HEK293 (cell line): Measurements from ENCODE around the gene MOB1A.
A peak's percentile ranks its signal among the peaks of the same experiment; 100 is the strongest.

Source experiments
- CTCF ChIA-PET: fragments of 350-600 bp; formaldehyde crosslinking; extraction: SDS; loops from one replicate; lab custom pipeline; 2021; ENCODE audit warnings: antibody characterized with exemption; lab: Yijun Ruan, JAX
- POLR2A ChIA-PET: fragments of 300-600 bp; formaldehyde crosslinking; extraction: SDS; loops from one replicate; lab custom pipeline; 2020; ENCODE audit warnings: antibody characterized with exemption, inconsistent platforms; lab: Yijun Ruan, JAX
- H3K27ac ChIP-seq: fragments of 200-500 bp; sonication (Bioruptor generic); 2 replicates; pipeline ENCODE4 v1.5.1; 2014; ENCODE audit warnings: low read depth, low read length, control low read depth, inconsistent platforms; ENCODE audit errors: extremely low read depth
- H3K36me3 ChIP-seq, 2 experiments: fragments of 200-500 bp in 1 of 2; sonication (Bioruptor generic) in 1 of 2; 1 replicate in 1 of 2; 2 replicates in 1 of 2; pipeline ENCODE4 v1.5.1; 2014 to 2017; ENCODE audit warnings: inconsistent platforms in 2 of 2, low read length in 2 of 2; ENCODE audit not compliant: control insufficient read depth in 2 of 2, insufficient read depth in 1 of 2
- H3K4me1 ChIP-seq: fragments of 200-500 bp; sonication (Bioruptor generic); 2 replicates; pipeline ENCODE4 v1.5.1; 2014; ENCODE audit warnings: mild to moderate bottlenecking, low read length, inconsistent platforms; ENCODE audit not compliant: control insufficient read depth, insufficient read depth
- H3K4me3 ChIP-seq: 2 replicates; pipeline ENCODE4 v1.5.1; 2011; ENCODE audit warnings: low read depth, mild to moderate bottlenecking, control low read depth, low read length, moderate library complexity
- H3K9me3 ChIP-seq: fragments of 200-500 bp; sonication (Bioruptor generic); 2 replicates; pipeline ENCODE4 v1.5.1; 2014; ENCODE audit warnings: low read depth, low read length, inconsistent platforms; ENCODE audit not compliant: control insufficient read depth, insufficient read depth
- BCL11A ChIP-seq: fragments of 450-650 bp; formaldehyde crosslinking; IDR thresholded peaks from 2 replicates; pipeline ENCODE4 v1.5.1; 2016; ENCODE audit warnings: low read depth, missing biosample characterization, missing genetic modification characterization
- GLI4 ChIP-seq: fragments of 450-650 bp; formaldehyde crosslinking; IDR thresholded peaks from 2 replicates; pipeline ENCODE4 v1.5.1; 2016; ENCODE audit warnings: missing biosample characterization, missing genetic modification characterization
- RBAK ChIP-seq: fragments of 450-650 bp; formaldehyde crosslinking; IDR thresholded peaks from 2 replicates; pipeline ENCODE4 v1.5.1; 2016; ENCODE audit warnings: missing biosample characterization, missing genetic modification characterization
- SETDB1 ChIP-seq: IDR thresholded peaks from one replicate; pipeline ENCODE4 v1.6.1; 2017; ENCODE audit warnings: mild to moderate bottlenecking, low read length, moderate library complexity, mixed read lengths; ENCODE audit not compliant: insufficient read length
- ZBTB17 ChIP-seq: fragments of 450-650 bp; formaldehyde crosslinking; IDR thresholded peaks from 2 replicates; pipeline ENCODE4 v1.5.1; 2016; ENCODE audit warnings: missing biosample characterization, missing genetic modification characterization
- ZBTB6 ChIP-seq: fragments of 450-650 bp; formaldehyde crosslinking; IDR thresholded peaks from 2 replicates; pipeline ENCODE4 v1.5.1; 2017; ENCODE audit warnings: missing biosample characterization, missing genetic modification characterization
- ZNF121 ChIP-seq: fragments of 450-650 bp; formaldehyde crosslinking; IDR thresholded peaks from 2 replicates; pipeline ENCODE4 v1.5.1; 2016; ENCODE audit warnings: missing biosample characterization, missing genetic modification characterization
- ZNF24 ChIP-seq: fragments of 450-650 bp; formaldehyde crosslinking; IDR thresholded peaks from 2 replicates; pipeline ENCODE4 v1.5.1; 2016; ENCODE audit warnings: missing biosample characterization, missing genetic modification characterization
- ZNF335 ChIP-seq: fragments of 450-650 bp; formaldehyde crosslinking; conservative IDR thresholded peaks from 2 replicates; pipeline ENCODE4 v1.5.1; 2016; ENCODE audit warnings: missing biosample characterization, missing genetic modification characterization
- ZNF366 ChIP-seq: fragments of 450-650 bp; formaldehyde crosslinking; conservative IDR thresholded peaks from 2 replicates; pipeline ENCODE4 v1.5.1; 2016; ENCODE audit warnings: missing biosample characterization, missing genetic modification characterization
- ZNF394 ChIP-seq: fragments of 450-650 bp; formaldehyde crosslinking; IDR thresholded peaks from 2 replicates; pipeline ENCODE4 v1.5.1; 2016; ENCODE audit warnings: missing biosample characterization, missing genetic modification characterization, mild to moderate bottlenecking, moderate library complexity, borderline replicate concordance
- ZNF549 ChIP-seq: fragments of 450-650 bp; IDR thresholded peaks from 2 replicates; pipeline ENCODE4 v1.5.1; 2018; ENCODE audit warnings: missing biosample characterization, missing genetic modification characterization, mild to moderate bottlenecking, inconsistent platforms, moderate library complexity
- ZNF623 ChIP-seq: fragments of 450-650 bp; formaldehyde crosslinking; IDR thresholded peaks from 2 replicates; pipeline ENCODE4 v1.5.1; 2016; ENCODE audit warnings: missing biosample characterization, missing genetic modification characterization
- ZNF670 ChIP-seq: fragments of 450-650 bp; formaldehyde crosslinking; IDR thresholded peaks from 2 replicates; pipeline ENCODE4 v1.5.1; 2016; ENCODE audit warnings: missing biosample characterization, missing genetic modification characterization, low read depth
- ZXDB ChIP-seq: fragments of 450-650 bp; formaldehyde crosslinking; IDR thresholded peaks from 2 replicates; pipeline ENCODE4 v1.5.1; 2016; ENCODE audit warnings: missing biosample characterization, missing genetic modification characterization
- TF ChIP-seq, protein P1 (sequence below): fragments of 450-650 bp; formaldehyde crosslinking; IDR thresholded peaks from 2 replicates; pipeline ENCODE4 v1.5.1; 2016; ENCODE audit warnings: missing biosample characterization, missing genetic modification characterization
- TF ChIP-seq, protein P2 (sequence below): fragments of 450-650 bp; formaldehyde crosslinking; IDR thresholded peaks from 2 replicates; pipeline ENCODE4 v1.5.1; 2016; ENCODE audit warnings: missing biosample characterization, missing genetic modification characterization
- TF ChIP-seq, protein P3 (sequence below): fragments of 450-650 bp; formaldehyde crosslinking; IDR thresholded peaks from 2 replicates; pipeline ENCODE4 v1.5.1; 2016; ENCODE audit warnings: missing biosample characterization, missing genetic modification characterization
- TF ChIP-seq, protein P4 (sequence below): fragments of 450-650 bp; IDR thresholded peaks from 2 replicates; pipeline ENCODE4 v1.5.1; 2018; ENCODE audit warnings: missing biosample characterization, missing genetic modification characterization

MOB1A gene

GRCh38 chr2:74198461-74199274 is 20.0 kb upstream of the MOB1A start, which contains the start of gene MTHFD2 (continued):
- TF ChIP-seq GLI4 (tag by site-specific recombination) (0 out of 2 replicates have a peak, but pooled peaks have one; percentile 12), BCL11A (no peak), ZNF394 (tag by site-specific recombination) (peak; percentile 87)

GRCh38 chr2:74198023-74198460 is 19.4 kb upstream of the MOB1A start:
- Histone ChIP-seq H3K4me1 (peaks cover 8% of the 10 kb centered on the region; the same call in 1 of the 2 replicates), H3K9me3 (no peaks in the 10 kb centered on the region), H3K27ac (no peak overlapping the region), H3K4me3 (no peak overlapping the region), H3K36me3 (peaks cover 6 to 7% of the 10 kb centered on the region in 2 experiments; a peak in 2 of 3 replicates)
- TF ChIP-seq ZBTB17 (tag by site-specific recombination) (peak; percentile 47), SETDB1 (peak; percentile 63), ZNF335 (tag by site-specific recombination) (peak; percentile 87), ZBTB6 (tag by site-specific recombination) (peak; percentile 92), ZNF24 (tag by site-specific recombination) (peak; percentile 93), ZNF366 (tag by site-specific recombination) (peak; percentile 47; the same call in 1 of the 2 replicates), ZNF549 (tag by site-specific recombination) (no peak)
- TF ChIP-seq, protein P1, sequence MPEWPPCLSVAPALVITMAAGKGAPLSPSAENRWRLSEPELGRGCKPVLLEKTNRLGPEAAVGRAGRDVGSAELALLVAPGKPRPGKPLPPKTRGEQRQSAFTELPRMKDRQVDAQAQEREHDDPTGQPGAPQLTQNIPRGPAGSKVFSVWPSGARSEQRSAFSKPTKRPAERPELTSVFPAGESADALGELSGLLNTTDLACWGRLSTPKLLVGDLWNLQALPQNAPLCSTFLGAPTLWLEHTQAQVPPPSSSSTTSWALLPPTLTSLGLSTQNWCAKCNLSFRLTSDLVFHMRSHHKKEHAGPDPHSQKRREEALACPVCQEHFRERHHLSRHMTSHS (tag by site-specific recombination), result no peak
- POLR2A ChIA-PET, result interaction anchor here (0.6 to 4.4 kb wide), 19 partner anchors 10 to 461 kb away, joined by 3 to 52 read pairs (median 3); partner anchors contain the start of genes BOLA3, MOB1A, STAMBP and TPRKB
- CTCF ChIA-PET, result interaction anchor here (0.6 to 2.4 kb wide), 5 partner anchors 12 to 373 kb away, joined by 3 to 9 read pairs (median 3); partner anchors contain the start of gene MOB1A

- H3K36me3 ChIP-seq, result no peaks in the 10 kb centered on the region; a peak in 1 of 3 replicates
- TF ChIP-seq ZNF670, result no peak
- TF ChIP-seq, protein P1 (tag by site-specific recombination), result no peak
- TF ChIP-seq ZNF623 (tag by site-specific recombination), result no peak
- TF ChIP-seq ZBTB17 (tag by site-specific recombination), result no peak
- no peak for TF ChIP-seq ZNF121 (tag by site-specific recombination)
- TF ChIP-seq, all 188 proteins: peak for 0
- Histone ChIP-seq H3K27ac (no peak overlapping the region), H3K4me3 (no peak overlapping the region), H3K4me1 (peaks cover 8% of the 10 kb centered on the region; the same call in 1 of the 2 replicates), H3K9me3 (no peaks in the 10 kb centered on the region)
- CTCF ChIA-PET, result interaction anchor here (0.6 kb wide), 1 partner anchor 45 kb away, joined by 3 read pairs; no protein-coding TSS in a partner anchor
- POLR2A ChIA-PET, result interaction anchor here (4.4 kb wide), 1 partner anchor 19 kb away, joined by 52 read pairs; the partner anchor contains the start of gene MOB1A
Observed at GRCh38 chr2:74197049-74197448, 18.4 kb upstream of the MOB1A start.

GRCh38 chr2:74194799-74195198 is 16.1 kb upstream of the MOB1A start:
- POLR2A ChIA-PET, result no interaction called here
- TF ChIP-seq RBAK (tag by site-specific recombination) (no peak), ZBTB6 (tag by site-specific recombination) (no peak), ZXDB (tag by site-specific recombination) (no peak)
- TF ChIP-seq, protein P2, sequence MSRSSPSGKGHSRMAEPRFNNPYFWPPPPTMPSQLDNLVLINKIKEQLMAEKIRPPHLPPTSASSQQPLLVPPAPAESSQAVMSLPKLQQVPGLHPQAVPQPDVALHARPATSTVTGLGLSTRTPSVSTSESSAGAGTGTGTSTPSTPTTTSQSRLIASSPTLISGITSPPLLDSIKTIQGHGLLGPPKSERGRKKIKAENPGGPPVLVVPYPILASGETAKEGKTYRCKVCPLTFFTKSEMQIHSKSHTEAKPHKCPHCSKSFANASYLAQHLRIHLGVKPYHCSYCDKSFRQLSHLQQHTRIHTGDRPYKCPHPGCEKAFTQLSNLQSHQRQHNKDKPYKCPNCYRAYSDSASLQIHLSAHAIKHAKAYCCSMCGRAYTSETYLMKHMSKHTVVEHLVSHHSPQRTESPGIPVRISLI, result no peak
- TF ChIP-seq, protein P3, sequence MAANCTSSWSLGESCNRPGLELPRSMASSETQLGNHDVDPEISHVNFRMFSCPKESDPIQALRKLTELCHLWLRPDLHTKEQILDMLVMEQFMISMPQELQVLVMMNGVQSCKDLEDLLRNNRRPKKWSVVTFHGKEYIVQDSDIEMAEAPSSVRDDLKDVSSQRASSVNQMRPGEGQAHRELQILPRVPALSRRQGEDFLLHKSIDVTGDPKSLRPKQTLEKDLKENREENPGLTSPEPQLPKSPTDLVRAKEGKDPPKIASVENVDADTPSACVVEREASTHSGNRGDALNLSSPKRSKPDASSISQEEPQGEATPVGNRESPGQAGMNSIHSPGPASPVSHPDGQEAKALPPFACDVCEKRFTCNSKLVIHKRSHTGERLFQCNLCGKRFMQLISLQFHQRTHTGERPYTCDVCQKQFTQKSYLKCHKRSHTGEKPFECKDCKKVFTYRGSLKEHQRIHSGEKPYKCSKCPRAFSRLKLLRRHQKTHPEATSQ (tag by site-specific recombination), result no peak
- TF ChIP-seq, protein P4, sequence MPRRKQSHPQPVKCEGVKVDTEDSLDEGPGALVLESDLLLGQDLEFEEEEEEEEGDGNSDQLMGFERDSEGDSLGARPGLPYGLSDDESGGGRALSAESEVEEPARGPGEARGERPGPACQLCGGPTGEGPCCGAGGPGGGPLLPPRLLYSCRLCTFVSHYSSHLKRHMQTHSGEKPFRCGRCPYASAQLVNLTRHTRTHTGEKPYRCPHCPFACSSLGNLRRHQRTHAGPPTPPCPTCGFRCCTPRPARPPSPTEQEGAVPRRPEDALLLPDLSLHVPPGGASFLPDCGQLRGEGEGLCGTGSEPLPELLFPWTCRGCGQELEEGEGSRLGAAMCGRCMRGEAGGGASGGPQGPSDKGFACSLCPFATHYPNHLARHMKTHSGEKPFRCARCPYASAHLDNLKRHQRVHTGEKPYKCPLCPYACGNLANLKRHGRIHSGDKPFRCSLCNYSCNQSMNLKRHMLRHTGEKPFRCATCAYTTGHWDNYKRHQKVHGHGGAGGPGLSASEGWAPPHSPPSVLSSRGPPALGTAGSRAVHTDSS (tag by site-specific recombination), result no peak

More at GRCh38 chr2:74194799-74195198, 16.1 kb upstream of the MOB1A start:
- Histone ChIP-seq H3K4me3 (no peak overlapping the region), H3K4me1 (no peaks in the 10 kb centered on the region), H3K9me3 (no peaks in the 10 kb centered on the region), H3K36me3 (no peaks in the 10 kb centered on the region), H3K27ac (no peak overlapping the region)
- CTCF ChIA-PET, result no interaction called here
